HL-60/S4 (cell line): ENCODE measurements around the gene THOC5.
"Not testable (repeated sequence)": the region's sequence is repeated elsewhere in the genome, so short reads cannot be mapped to it uniquely, and the experiment has no call there.

Source experiments
- in situ Hi-C: fragments of 300-500 bp; cut with MboI; formaldehyde crosslinking; loops from 2 replicates; pipeline ENCODE4 v1.14.3; 2022; ENCODE audit warnings: low sequenced_read_pairs

THOC5 gene

DNA sequence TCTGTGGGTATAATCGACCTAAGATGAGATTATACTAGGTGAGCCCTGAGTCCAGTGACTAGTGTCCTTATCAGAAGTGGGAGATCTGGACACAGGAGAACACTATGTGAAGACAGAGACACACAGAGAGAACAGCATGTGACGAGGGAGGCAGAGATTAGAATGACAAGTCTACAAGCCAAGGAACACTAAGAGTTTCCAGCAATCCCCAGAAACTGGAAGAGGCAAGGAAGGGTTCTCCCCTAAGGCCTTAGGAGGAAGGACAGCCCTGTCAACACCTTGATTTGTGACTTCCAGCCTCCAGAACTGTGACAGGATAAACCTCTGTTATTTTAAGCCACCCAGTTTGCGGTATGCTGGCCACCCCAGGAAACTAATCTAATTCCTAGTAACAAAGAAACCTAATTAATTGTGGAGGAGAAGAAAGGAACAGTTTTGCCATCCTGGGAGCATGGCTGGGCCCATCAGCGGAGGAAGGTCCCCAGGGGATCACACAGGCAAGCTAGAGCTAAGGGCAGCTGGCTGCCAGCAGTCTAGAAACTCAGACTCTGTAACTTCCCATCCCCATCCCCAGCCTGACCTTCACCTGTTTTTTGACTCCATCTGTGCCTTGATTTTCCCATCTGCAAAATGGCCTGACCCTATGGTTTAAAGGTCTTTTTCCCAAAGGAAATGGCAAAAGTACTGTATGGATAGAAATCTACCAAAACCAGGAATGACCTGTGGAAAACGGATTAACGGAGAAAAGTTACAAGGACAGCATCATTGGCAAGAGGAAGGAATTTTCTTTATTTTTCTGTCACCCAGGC lies 10.3 kb upstream of the THOC5 start:
- in situ Hi-C loops: no loop called here

GRCh38 chr22:29559853-29560252 lies 6.3 kb upstream of the THOC5 start:
- in situ Hi-C loops: no loop called here

DNA sequence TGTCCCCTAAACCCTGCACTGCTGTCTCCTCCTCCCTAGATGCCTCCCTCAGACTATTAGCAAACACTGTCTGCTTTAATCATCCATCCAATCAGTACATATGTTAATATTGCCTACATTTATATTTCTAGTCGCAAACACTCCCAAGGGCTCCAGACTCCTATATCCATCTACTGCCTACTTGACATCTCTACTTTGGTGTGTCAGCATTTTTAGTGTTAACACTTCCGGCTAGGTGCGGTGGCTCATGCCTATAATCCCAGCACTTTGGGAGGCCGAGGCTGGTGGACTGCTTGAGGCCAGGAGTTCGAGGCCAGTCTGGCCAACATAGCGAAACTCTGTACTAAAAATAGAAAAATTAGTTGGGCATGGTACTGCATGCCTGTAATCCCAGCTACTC lies 5.5 kb upstream of the THOC5 start:
- in situ Hi-C loops: no loop called here

DNA sequence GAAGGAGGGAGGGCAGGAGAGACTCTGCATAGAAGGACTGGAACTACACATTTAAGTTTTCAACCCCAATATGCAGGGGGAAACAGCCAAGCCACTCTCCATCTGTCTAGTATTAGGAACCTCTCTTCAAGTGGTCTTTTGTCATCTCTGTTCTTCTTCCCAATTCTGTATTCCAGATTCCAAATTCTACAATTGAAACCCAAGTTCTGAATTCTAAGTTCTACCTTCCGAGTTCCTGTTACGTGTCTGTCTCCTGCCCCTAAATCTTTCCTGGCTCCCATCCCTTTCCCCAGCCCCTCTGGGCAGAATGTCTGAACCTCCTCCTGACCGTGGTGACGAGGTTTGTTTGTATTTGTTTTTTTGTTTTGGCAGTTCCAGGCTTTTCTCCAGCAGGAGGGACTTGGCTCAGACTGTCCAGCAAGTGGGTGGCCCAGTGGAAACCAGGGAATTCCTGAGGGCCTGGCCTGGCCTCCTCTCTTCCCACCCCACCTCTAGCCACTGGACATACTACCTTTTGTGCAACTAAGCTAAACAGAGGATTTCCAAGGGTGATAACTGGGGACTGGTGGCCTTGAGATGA lies 1.6 kb upstream of the THOC5 start:
- in situ Hi-C loops: no loop called here

DNA sequence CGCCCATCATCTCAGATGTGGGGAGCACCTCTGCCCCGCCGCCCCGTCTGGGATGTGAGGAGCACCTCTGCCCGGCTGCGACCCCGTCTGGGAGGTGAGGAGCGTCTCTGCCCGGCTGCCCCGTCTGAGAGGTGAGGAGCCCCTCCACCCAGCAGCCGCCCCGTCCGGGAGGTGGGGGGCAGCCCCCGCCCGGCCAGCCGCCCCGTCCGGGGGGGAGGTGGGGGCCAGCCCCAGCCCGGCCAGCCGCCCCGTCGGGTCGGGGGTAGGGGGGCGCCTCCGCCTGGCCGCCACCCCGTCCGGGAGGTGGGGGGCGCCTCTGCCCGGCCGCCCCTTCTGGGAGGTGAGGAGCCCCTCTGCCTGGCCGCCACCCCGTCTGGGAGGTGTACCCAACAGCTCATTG lies 1.2 kb downstream of the THOC5 start:
- in situ Hi-C loops: not testable (repeated sequence)

- in situ Hi-C loops: no loop called here
These were observed 3.6 kb downstream of the THOC5 start for GRCh38 chr22:29550005-29550404.

DNA sequence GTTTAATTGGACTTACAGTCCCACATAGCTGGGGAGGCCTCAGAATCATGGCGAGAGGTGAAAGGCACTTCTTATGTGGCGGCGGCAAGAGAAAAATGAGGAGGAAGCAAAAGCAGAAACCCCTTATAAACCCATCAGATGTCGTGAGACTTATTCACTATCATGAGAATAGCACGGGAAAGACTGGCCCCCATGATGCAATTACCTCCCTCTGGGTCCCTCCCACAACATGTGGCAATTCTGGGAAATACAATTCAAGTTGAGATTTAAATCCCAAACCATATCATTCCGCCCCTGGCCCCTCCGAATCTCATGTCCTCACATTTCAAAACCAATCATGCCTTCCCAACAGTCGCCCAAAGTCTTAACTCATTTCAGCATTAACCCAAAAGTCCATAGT lies 8.5 kb downstream of the THOC5 start:
- in situ Hi-C loops: not testable (repeated sequence)

DNA sequence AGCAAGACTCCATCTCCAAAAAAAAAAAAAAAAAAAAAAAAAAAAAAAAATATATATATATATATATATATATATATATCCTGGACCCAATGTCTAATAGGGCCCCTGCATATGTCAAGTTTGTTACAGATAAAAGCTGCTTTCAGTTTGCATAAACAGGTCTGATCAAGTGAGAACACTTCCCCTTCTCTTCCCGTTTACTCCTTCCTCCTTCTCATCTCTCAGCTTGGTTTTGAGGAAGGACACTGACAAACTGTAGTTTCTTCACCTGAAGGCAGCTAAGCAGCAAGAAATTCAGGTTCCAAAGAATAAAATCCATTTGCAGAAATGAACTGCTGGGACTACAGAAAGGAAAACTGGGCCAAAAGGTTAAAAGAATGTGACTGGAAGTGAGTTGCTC lies 11.7 kb downstream of the THOC5 start:
- in situ Hi-C loops: no loop called here

- in situ Hi-C loops: no loop called here
These were observed 14.5 kb downstream of the THOC5 start for GRCh38 chr22:29539105-29539504.

GRCh38 chr22:29536411-29536810 lies 17.1 kb downstream of the THOC5 start:
- in situ Hi-C loops: no loop called here

DNA sequence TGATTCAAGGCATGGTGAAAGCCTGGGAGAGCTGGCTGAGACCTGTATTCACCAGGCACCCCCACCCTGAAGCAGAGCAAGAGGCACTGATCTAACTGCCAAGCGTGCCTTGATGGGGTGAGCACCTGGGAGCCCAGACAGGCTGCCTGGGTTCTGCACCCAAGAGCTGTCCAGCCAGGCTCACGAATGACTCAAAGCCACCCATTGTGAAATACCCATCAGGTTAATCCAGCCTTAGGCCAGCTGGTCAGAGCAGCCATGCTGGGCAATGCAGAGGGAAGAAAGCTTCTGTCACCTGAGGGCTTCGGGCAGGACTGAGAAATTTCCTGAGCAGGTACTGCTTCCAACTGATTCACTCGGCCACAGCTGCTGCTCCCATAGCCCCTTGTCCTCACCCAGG lies 22.1 kb downstream of the THOC5 start:
- in situ Hi-C loops: no loop called here

GRCh38 chr22:29530716-29531115 lies 22.8 kb downstream of the THOC5 start:
- in situ Hi-C loops: no loop called here

GRCh38 chr22:29528144-29528543 lies 25.4 kb downstream of the THOC5 start:
- in situ Hi-C loops: no loop called here

- in situ Hi-C loops: no loop called here
These were observed 28.9 kb downstream of the THOC5 start for GRCh38 chr22:29524442-29525191.

DNA sequence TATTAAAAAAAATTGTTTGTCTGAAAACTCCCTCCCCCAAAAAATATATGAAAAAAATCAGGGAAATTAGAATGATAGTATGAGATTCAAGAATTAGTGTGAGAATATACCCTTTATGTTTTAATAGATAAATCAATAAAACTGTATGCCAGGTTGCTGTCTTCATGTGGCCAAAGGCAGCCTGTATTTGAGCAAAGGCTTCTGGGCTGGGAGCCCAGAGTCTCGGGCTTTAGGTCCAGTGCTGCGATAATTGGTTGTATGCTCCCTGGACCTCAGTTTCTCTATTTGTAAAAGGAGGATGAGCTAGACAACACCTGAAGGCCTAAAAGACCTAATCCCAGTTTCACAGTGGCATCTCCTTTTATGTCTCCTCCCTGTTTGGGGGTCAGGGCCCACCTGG lies 29.8 kb downstream of the THOC5 start:
- in situ Hi-C loops: no loop called here

DNA sequence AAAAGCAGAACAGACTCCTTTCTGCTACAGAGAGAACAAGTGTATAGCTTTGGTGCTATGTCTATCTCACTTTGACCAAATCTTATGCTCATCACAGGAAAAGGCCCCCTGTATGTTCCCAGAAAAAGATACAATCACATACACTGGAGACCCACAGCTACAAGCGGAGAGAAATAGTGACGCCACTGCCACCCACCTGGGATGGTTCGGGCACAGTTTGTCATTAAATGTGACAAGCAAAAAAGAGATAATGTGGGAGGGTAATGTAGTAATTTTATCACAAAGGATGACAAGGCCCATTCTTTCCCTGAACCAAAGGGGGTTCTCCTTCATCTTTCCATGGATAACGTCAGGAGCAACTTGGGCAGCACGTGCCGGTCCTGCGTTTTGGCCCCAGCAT lies 32.0 kb downstream of the THOC5 start:
- in situ Hi-C loops: no loop called here

DNA sequence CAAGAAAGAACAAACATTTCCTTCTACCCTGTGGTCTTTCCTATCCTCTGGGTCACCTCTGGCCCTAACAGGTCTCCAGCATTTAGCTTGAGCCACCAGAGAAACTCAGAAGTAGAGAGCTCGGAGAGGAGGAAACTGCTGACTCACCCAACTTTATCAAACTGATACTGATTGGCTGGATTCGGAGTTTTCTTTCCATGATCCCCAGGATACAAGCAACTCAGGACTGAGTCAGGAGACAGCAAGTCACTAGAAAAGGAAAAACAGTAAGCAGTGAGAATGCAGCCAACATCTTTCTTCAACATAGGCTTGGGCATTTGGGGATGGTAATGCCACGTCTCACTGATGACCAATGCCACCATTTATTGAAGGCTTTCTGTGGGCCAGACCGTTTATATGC lies 32.7 kb downstream of the THOC5 start:
- in situ Hi-C loops: no loop called here

DNA sequence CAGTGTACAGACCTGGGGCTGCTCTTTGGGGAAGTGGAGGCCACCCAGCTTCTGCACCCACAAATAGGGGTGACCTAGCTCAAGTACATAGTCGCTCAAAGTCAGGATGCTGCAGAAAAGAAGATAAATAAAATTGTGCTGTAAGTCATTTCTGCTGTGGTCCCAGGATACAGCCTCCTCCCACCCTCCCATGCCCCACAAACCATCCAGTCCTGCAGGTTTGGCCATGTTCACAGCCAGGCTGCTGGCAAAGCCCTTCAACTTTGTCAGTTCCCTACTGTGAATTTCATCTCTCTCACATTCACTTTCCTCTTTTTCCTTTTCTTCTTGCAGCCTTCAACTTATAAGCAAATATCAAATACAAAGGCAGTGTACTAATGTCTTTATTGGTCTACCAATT lies 33.6 kb downstream of the THOC5 start:
- in situ Hi-C loops: no loop called here

GRCh38 chr22:29518427-29518826 lies 35.1 kb downstream of the THOC5 start:
- in situ Hi-C loops: no loop called here

GRCh38 chr22:29517215-29517908 lies 36.2 kb downstream of the THOC5 start:
- in situ Hi-C loops: no loop called here

DNA sequence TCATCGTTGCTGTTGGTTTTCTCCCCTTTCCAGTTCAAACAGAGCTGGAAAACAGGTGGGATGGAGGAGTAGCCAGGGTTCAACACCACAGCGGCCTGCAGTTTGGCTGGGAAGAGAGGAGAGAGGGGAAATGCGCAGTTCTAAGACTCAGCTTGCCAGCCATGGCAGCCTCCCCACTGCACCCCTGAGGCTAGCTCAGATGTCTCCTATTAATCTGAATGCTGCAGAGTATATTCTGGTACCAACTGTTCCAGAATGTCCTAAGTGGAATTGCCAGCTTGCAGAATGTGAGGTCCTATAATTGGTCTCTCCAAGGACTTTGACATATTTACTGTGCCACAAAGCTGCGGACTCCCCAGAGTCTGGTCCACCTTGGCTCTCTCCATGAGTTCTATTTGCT lies 41.5 kb downstream of the THOC5 start:
- in situ Hi-C loops: no loop called here
